ENCODE data around the gene HM13.
"Not testable (repeated sequence)": the region's sequence is repeated elsewhere in the genome, so short reads cannot be mapped to it uniquely, and the experiment has no call there.

The HM13 gene

DNA sequence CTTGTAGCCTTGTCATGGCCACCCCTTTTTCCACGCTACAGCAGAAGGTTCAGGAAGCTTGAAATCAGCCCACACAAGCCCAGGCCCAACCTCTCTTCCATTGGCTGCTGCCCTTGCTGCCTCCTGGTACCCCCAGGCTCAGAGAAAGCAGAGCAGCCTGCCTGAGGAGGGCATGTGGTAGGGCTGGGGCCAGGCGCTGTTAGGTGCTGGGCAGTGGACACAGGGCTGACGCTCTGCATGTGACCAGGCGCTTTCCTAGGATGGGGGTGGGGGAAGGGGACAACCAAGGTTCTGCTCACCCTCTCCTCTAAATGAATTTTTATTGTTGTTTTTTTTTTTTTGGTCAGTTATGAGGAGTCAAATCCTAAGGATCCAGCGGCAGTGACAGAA is 54.5 kb downstream of the HM13 start:
- DNase-seq = no peak

GRCh38 chr20:31569163-31570020 is 55.1 kb downstream of the HM13 start:
- peak; percentile 59 for DNase-seq

DNA sequence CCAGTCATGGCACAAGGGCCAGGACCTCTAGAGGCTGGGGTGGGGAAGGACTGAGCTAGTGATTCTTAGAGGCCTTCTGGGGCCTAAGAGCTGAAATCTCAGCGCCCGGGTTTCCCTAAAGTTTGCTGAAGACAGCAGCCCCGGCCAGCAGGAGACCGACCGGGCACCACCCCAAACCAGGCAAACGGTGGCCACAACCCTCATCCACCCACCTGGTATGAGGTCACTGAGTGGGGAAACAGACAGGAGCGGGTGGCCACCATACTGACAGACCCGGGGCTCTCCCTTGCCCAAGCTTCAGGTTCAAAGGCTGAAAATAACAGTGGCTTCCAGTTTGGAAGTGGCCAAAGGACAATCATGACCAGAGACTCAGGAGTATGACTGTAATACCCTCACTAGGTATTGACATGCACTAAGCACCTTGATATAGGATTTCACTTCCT is 55.8 kb downstream of the HM13 start:
- no peak for DNase-seq

DNA sequence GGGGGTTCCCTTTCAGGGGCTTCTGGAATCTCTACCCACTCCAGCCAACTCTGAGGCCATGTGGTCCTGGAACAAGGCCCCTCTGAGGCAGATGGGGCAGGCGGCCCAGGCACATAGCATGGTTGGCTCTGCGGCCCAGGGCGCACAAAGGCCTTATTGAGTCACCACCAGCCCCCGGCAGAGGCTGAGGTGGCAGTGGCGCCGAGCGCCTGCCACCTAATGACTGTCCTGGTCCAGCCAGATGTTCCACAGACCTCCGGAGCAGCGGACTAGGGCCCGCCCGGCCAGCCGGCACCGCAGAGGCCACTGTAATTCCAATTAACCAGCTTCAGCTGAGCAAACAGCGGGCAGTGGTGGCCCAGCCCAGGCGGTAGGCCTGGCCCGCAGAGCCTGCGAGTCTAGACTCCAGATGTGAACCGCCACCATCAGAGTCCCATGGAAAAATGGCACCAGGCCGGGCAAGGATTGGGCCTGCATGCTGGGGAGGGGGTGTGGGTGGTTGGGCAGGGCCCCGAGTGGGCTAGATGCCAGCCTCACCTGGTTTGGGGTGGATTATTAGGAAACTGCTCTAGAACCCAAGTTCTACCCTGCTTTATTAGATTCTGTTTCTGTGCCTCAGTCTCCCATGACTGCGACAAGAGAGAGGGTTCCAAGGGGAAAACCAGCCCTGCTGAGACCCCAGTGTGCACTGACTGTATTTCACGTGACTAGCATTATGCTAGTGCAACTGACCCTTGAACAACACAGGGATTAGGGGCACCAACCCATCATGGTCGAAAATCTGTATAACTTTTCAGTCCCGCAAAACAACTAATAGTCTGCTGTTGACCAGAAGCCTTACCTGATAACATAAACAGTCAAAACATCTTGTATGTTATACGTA is 56.7 kb downstream of the HM13 start:
- peak; percentile 64 for DNase-seq

GRCh38 chr20:31572042-31572700 is 57.9 kb downstream of the HM13 start:
- no peak for DNase-seq

DNA sequence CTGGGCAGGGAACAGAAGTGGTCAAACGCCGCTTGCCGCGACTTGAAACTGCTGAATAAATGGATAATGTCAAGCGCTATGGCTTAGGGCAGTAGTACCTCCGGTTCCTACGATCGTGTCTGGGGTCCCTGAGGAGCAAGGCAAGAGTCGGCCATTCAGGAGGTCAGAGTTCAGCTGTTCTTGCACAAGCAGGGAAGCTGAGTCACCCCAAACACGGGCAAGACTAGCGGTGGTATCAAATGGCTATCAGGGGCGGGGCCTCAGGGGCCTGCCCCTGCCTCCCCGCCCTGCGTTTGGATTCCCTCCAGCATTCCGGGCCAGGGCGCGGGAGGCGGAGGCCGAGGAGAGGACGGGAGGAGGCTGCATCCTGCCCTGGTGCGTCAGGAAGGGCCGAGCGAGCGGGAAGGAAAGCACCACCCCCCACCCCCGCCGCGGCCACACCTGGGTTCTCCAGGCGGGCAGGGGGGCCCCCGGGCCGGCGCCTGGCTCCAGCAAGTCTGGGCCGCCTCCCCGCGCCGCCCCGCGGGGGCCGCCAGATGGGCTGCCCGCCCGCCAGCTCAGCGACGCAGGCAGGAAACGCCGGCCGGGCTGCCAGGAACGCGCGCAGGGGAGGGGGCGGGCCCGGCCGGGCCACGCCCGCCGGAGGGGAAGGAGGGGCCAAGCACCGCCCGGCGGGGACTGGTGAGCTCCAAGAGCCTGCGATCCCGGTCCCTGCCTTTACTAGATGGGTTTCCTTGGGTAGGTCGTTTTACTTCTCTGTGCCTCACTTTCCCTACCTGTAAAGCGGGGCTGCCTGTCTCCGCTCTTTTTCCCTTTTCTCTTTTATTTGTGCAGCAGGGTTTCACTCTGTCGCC is 58.7 kb downstream of the HM13 start:
- peak; percentile 99 for DNase-seq

DNA sequence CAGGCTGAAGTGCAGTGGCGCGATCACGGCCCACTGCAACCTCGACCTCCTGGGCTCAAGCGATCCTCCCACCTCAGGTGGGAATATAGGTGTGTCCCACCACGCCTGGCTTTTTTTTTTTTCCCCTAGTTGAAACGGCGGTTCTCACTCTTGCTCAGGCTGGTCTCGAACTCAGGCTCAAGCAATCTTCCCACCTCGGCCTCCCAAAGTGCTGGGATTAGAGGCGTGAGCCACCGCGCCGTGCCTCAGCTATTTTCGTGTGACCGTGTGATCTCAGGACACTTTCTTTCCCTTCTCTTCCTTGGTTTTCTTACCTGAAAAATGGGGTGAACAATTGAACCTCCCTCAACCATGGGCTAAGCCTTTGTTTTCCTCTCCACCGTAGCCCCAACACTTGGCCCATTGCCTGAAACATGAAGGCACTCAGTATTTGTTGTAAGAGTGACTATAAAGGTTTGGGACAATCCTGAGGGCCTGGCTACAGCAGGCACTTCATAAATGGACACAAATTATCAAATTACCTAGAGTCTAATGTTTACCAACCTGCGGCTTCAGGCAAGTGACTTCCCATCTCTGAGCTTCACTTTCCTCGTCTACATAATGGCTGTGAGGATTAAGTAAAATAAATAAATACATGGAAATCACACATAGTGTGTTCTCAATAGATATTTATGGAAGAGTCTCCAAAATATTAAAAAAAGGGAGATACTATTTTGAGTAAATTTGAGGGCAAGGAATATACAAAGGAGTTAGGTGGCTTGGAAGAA is 59.5 kb downstream of the HM13 start:
- DNase-seq = no peak

DNA sequence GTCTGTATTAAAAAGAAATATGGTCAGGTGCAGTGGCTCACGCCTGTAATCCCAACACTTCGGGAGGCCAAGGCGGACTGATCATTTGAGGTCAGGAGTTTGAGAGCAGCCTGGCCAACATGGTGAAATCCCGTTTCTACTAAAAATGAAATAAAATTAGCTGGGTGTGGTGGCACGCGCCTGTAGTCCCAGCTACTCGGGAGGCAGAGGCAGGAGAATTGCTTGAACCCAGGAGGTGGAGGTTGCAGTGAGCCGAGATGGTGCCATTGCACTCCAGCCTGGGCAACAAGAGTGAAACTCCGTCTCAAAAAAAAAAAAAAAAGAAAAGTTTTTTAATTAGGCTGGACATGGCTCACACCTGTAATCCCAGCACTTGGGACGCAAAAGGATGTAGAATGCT is 60.7 kb downstream of the HM13 start:
- not testable (repeated sequence) for DNase-seq

GRCh38 chr20:31576751-31577150 is 62.5 kb downstream of the HM13 start:
- no peak for DNase-seq

DNA sequence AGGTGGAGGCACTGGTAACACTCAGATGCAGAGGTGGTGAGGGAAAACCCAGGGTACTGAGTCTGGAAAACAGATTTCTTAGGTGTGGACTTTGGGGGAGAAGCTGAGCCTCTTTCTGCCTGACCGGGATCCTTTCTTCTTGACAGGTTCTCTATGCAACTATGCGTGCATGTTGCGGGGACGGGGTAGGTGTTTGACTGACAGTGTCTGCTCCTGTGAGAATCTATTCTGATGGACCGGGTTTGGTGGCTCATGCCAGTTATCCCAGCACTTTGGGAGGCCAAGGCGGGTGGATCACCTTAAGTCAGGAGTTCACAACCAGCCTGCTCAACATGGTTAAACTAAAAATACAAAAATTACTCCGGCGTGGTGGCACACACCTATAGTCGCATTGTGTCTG is 63.0 kb downstream of the HM13 start:
- no peak for DNase-seq

DNA sequence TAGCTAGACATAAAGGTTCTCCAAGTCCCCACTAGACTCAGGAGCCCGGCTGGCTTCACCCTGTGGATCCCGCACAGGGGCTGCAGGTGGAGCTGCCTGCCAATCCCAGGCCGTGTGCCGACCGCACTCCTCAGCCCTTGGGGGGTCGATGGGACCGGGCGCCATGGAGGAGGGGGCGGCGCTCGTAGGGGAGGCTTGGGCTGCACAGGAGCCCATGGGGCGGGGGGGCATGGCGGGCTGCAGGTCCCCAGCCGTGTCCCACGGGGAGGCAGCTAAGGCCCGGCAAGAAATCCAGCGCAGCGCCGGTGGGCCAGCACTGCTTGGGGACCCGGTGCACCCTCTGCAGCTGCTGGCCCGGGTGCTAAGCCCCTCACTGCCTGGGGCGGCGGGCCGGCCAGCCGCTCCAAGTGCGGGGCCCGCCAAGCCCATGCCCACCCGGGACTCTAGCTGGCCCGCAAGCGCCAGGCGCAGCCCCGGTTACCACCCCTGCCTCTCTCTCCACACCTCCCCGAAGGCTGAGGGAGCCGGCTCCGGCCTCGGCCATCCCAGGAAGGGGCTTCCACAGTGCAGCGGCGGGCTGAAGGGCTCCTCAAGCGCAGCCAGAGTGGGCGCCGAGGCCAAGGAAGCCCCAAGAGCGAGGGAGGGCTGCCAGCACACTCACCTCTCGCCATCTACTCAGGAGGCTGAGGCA is 64.4 kb downstream of the HM13 start:
- DNase-seq = no peak

DNA sequence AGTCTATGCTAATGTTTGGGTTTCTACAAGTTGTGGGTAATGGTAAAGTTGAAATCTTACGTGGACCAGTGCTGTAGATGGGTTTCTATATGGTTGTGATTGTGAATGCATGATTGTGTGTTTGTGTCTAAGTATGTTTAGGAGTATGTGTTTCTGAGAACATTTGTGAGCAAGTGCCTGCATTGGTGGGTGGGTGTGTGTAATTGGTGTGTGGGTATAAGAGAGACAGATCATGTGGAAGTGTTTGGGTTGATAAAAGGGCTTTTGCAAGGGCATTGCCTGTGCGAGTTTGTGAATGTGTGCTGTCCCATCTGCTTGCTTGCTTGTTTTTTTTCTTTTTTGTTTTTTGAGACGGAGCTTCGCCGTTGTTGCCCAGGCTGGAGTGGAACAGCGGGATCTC is 65.0 kb downstream of the HM13 start:
- no peak for DNase-seq

GRCh38 chr20:31579941-31580651 is 65.9 kb downstream of the HM13 start:
- not testable (repeated sequence) for DNase-seq

- DNase-seq = no peak
Observed at GRCh38 chr20:31580706-31581105, 66.5 kb downstream of the HM13 start.

DNA sequence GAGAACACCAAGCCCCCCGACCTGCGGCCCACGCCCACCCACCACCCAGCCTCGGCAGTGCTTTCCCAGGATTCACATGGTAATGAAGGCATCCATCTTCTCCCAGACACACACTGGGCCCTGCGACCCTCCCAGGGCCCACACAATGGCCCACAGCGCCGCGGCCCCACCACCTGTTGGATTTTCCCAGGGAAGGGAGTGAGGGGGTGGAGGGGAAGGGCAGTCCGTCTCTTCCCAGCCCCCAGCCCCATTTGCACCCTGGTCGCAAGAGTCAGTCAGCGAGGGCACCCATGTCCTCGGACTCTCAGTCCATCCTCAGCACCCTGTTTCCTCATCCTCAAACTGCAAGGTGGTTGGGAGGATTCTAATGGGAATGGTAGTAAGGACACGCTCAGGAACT is 67.1 kb downstream of the HM13 start:
- DNase-seq = no peak

DNA sequence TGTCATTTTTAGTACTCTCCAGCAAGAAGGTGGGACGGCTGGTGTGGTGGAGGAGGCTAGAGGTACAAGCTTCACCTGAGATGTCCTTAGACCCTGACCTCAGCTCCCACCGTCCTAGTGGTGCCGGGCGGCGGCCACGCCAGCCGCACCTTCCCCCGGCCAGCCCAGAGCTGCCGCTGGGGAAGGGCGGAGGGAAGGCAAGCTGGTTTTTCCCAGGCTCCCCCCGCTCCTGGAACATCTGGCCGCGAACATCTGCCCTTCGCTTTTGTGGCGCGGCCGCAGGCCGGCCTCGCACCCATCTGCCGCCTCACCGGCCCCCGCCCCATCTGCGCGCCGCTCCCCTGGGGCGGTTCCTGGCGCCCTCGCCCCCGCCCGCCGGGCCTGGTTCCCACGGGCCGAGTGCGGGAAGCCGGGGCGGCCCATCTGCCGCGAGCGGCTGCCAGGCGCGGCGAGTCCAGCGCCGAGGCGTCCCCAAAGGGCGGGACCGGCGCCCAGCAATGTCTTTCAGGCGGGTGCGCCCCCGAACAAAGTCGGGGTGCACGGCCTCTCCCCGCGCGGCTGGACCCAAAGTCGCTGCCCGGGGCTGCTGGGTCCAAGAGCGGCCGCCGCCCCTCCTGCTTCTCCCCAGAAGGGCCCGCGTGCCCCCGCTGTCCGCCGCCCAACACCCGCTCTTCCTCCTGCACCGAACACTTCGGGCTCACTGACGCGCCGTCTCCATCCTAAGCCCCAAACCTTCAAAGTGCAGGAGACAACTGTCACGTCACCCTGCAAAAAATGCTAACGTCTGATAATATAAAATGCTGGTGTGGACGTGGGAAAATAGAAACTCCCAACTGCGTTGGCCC is 73.5 kb downstream of the HM13 start:
- peak; percentile 28 for DNase-seq

DNA sequence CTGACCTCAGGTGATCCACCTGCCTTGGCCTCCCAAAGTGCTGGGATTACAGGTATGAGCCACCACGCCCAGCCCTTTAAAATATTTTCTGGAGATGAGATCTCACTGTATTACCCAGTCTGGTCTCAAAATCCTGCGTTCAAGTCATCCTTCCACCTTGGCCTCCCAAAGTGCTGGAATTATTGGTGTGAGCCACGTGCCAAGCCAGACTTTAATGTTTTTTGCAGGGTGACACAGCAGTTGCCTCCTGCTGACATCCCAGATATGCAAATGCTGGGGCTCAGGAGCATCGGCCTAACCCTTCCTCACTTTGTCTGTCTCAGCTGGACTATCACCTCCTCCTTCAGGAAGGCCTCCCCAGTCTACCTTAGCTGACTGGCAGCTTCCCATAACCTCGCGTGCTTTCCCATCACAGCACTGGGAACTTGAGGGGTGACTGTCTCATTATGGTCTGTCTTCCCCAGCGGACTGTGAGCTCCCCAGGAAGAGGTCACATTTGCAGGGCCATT is 76.5 kb downstream of the HM13 start:
- DNase-seq = no peak

GRCh38 chr20:31593221-31594001 is 79.2 kb downstream of the HM13 start:
- DNase-seq = peak; percentile 90
